HCT116 (cell line): ENCODE measurements around the gene WDR31. TPM values are rescaled to one million over a fixed set of nuclear protein-coding genes. Genes with fewer than 3 reads are reported as not detected.

Experiments
- ATAC-seq: fragments of 200-7000 bp; cut with Tn5 transposase; 2 replicates; pipeline ENCODE4 v1.9.1; 2020; ENCODE audit warnings: mild to moderate bottlenecking, moderate library complexity
- BruUV-seq: library from RNA; stranded (reverse); fragments of 400-500 nt; replicated peaks from 2 replicates; lab custom pipeline; 2021; lab: Mats Ljungman, UMichigan
- CTCF ChIA-PET: fragments of 300-600 bp; sonication (Branson Sonifier 250); formaldehyde crosslinking; loops from one replicate; lab custom pipeline; 2021; ENCODE audit warnings: antibody characterized with exemption; lab: Charles Lee
- POLR2A ChIA-PET: fragments of 300-600, 350-600 bp; sonication (Branson Sonifier 250); formaldehyde crosslinking; loops from one replicate; lab custom pipeline; 2021; ENCODE audit warnings: antibody characterized with exemption; lab: Charles Lee
- RAD21 ChIA-PET, 2 experiments: fragments of 300-600 bp; sonication (Branson Sonifier 250); formaldehyde crosslinking; loops; one replicate each; lab custom pipeline; 2023; ENCODE audit warnings: low total read pairs in 2 of 2; ENCODE audit not compliant: uncharacterized antibody in 2 of 2, unreplicated experiment in 2 of 2, low non-redundant PET in 1 of 2; lab: Charles Lee
- DNase-seq: peaks from one replicate; pipeline ENCODE4 v3.0.0-alpha.2; 2010; ENCODE audit warnings: low read depth, low spot score
- H2AFZ ChIP-seq: fragments of 200-600 bp; shearing (Covaris generic), sonication (generic); 2 replicates; pipeline ENCODE4 v1.6.1; 2017; ENCODE audit warnings: low read depth, mixed run types, mixed read lengths, antibody characterized with exemption, low read length; ENCODE audit not compliant: poor library complexity, severe bottlenecking
- H3K27ac ChIP-seq: 2 replicates; pipeline ENCODE4 v1.5.1; 2012; ENCODE audit warnings: low read depth, low read length
- H3K27me3 ChIP-seq: fragments of 200-600 bp; sonication (generic); 2 replicates; pipeline ENCODE4 v1.6.1; 2016; ENCODE audit warnings: mixed run types, low read length, mixed read lengths; ENCODE audit not compliant: insufficient read depth
- H3K36me3 ChIP-seq, 2 experiments: fragments of 200-500 bp in 1 of 2; fragments of 200-600 bp in 1 of 2; sonication (Bioruptor generic) in 1 of 2; sonication (generic) in 1 of 2; 2 replicates each; pipeline versions ENCODE4 v1.5.1 to v1.6.1; 2014 to 2016; ENCODE audit warnings: low read length in 2 of 2, inconsistent platforms in 1 of 2, mixed read lengths in 1 of 2, mixed run types in 1 of 2; ENCODE audit not compliant: insufficient read depth in 2 of 2, control insufficient read depth in 1 of 2
- H3K4me1 ChIP-seq, 2 experiments: fragments of 200-600 bp in 1 of 2; sonication (generic) in 1 of 2; 2 replicates each; pipeline versions ENCODE4 v1.5.1 to v1.6.1; 2012 to 2017; ENCODE audit warnings: low read length in 2 of 2, inconsistent platforms in 1 of 2, mild to moderate bottlenecking in 1 of 2, mixed read lengths in 1 of 2, mixed run types in 1 of 2, moderate library complexity in 1 of 2; ENCODE audit not compliant: insufficient read depth in 2 of 2, control insufficient read depth in 1 of 2
- H3K4me2 ChIP-seq: fragments of 200-600 bp; sonication (generic); 2 replicates; pipeline ENCODE4 v1.6.1; 2017; ENCODE audit warnings: mixed run types, low read length, mixed read lengths
- H3K4me3 ChIP-seq, 2 experiments: fragments of 200-600 bp in 1 of 2; sonication (generic) in 1 of 2; replicated peaks in 1 of 2; 2 replicates each; pipeline ENCODE4 v1.5.1; 2011 to 2016; ENCODE audit warnings: low read length in 2 of 2, control low read depth in 1 of 2, low read depth in 1 of 2, mild to moderate bottlenecking in 1 of 2, mixed read lengths in 1 of 2, mixed run types in 1 of 2
- H3K79me2 ChIP-seq: fragments of 200-600 bp; sonication (generic); 2 replicates; pipeline ENCODE4 v1.6.1; 2017; ENCODE audit warnings: mild to moderate bottlenecking, mixed run types, low read length, moderate library complexity, mixed read lengths; ENCODE audit not compliant: insufficient read depth
- H3K9ac ChIP-seq: fragments of 200-600 bp; sonication (generic); 2 replicates; pipeline ENCODE4 v1.6.1; 2016; ENCODE audit warnings: low read length, mixed read lengths
- H3K9me2 ChIP-seq: fragments of 200-600 bp; sonication (generic), shearing (Covaris generic); 2 replicates; pipeline ENCODE4 v1.6.1; 2017; ENCODE audit warnings: mixed run types, mild to moderate bottlenecking, moderate library complexity; ENCODE audit not compliant: insufficient read depth
- H3K9me3 ChIP-seq, 2 experiments: fragments of 200-500 bp in 1 of 2; fragments of 200-600 bp in 1 of 2; sonication (Bioruptor generic) in 1 of 2; sonication (generic) in 1 of 2; 2 replicates each; pipeline ENCODE4 v1.6.1; 2014 to 2017; ENCODE audit warnings: low read length in 2 of 2, mixed read lengths in 2 of 2, inconsistent platforms in 1 of 2, low read depth in 1 of 2, mild to moderate bottlenecking in 1 of 2, mixed run types in 1 of 2, moderate library complexity in 1 of 2; ENCODE audit not compliant: control insufficient read depth in 1 of 2, insufficient read depth in 1 of 2
- H4K20me1 ChIP-seq: fragments of 200-600 bp; sonication (generic), shearing (Covaris generic); 2 replicates; pipeline ENCODE4 v1.6.1; 2017; ENCODE audit warnings: mixed run types, mild to moderate bottlenecking, moderate library complexity; ENCODE audit not compliant: insufficient read depth
- CBX3 ChIP-seq: IDR thresholded peaks from 2 replicates; pipeline ENCODE4 v1.6.1; 2012; ENCODE audit warnings: low read depth
- CTCF ChIP-seq, 3 experiments: fragments of 200-600 bp in 1 of 3; sonication (generic) in 1 of 3; IDR thresholded peaks in 2 of 3; conservative IDR thresholded peaks in 1 of 3; 2 replicates each; pipeline ENCODE4 v1.5.1; 2012 to 2017; ENCODE audit warnings: low read depth in 2 of 3, low read length in 2 of 3, antibody characterized with exemption in 1 of 3, borderline replicate concordance in 1 of 3, control low read depth in 1 of 3, mild to moderate bottlenecking in 1 of 3, mixed read lengths in 1 of 3, mixed run types in 1 of 3, moderate library complexity in 1 of 3; ENCODE audit not compliant: insufficient read depth in 1 of 3
- ELF1 ChIP-seq: IDR thresholded peaks from 2 replicates; pipeline ENCODE4 v1.6.1; 2012; ENCODE audit warnings: low read depth, borderline replicate concordance
- EZH2phosphoT487 ChIP-seq: fragments of 200-600 bp; IDR thresholded peaks from 2 replicates; pipeline ENCODE4 v1.6.1; 2018; ENCODE audit warnings: antibody characterized with exemption, borderline replicate concordance
- FOSL1 ChIP-seq: IDR thresholded peaks from 2 replicates; pipeline ENCODE4 v1.6.1; 2012; ENCODE audit warnings: low read depth
- JUND ChIP-seq: IDR thresholded peaks from 2 replicates; pipeline ENCODE4 v1.6.1; 2012
- MAX ChIP-seq: IDR thresholded peaks from 2 replicates; pipeline ENCODE4 v1.6.1; 2012
- POLR2A ChIP-seq: IDR thresholded peaks from 2 replicates; pipeline ENCODE4 v1.7.0; 2011; ENCODE audit warnings: borderline replicate concordance; ENCODE audit not compliant: insufficient read depth, insufficient read length; ENCODE audit errors: extremely low read depth
- POLR2AphosphoS5 ChIP-seq: IDR thresholded peaks from 2 replicates; pipeline ENCODE4 v1.6.1; 2011; ENCODE audit warnings: mild to moderate bottlenecking, low read depth, low read length, moderate library complexity
- RAD21 ChIP-seq: IDR thresholded peaks from 2 replicates; pipeline ENCODE4 v1.6.1; 2012; ENCODE audit warnings: low read depth, mild to moderate bottlenecking
- REST ChIP-seq: IDR thresholded peaks from 2 replicates; pipeline ENCODE4 v1.6.1; 2012; ENCODE audit warnings: low read depth
- SIN3A ChIP-seq: IDR thresholded peaks from 2 replicates; pipeline ENCODE4 v1.6.1; 2012; ENCODE audit warnings: low read depth
- TCF7L2 ChIP-seq: IDR thresholded peaks from 2 replicates; pipeline ENCODE4 v1.7.0; 2011; ENCODE audit warnings: borderline replicate concordance, inconsistent platforms; ENCODE audit not compliant: insufficient read depth, insufficient read length; ENCODE audit errors: extremely low read depth
- YY1 ChIP-seq: IDR thresholded peaks from 2 replicates; pipeline ENCODE4 v1.6.1; 2011; ENCODE audit warnings: low read length, low read depth, moderate library complexity, mild to moderate bottlenecking; ENCODE audit not compliant: insufficient replicate concordance; ENCODE audit errors: extremely low read depth
- ZBTB33 ChIP-seq: IDR thresholded peaks from 2 replicates; pipeline ENCODE4 v1.6.1; 2011; ENCODE audit warnings: mild to moderate bottlenecking, low read length, moderate library complexity; ENCODE audit not compliant: insufficient replicate concordance; ENCODE audit errors: extremely low read depth
- ZFX ChIP-seq: fragments of 450-650 bp; IDR thresholded peaks from 2 replicates; pipeline ENCODE4 v1.6.1; 2017
- ZNF274 ChIP-seq: fragments of 200-500 bp; sonication (Bioruptor generic); IDR thresholded peaks from 2 replicates; pipeline ENCODE4 v1.6.1; 2014; ENCODE audit warnings: mild to moderate bottlenecking, low read depth, low read length, inconsistent platforms
- intact Hi-C: fragments of 100-400 bp; cut with micrococcal nuclease; formaldehyde crosslinking; loops from 2 replicates; pipeline ENCODE4 v1.10.0; 2022
- total RNA-seq: library from RNA; stranded (reverse); gene quantifications from one replicate; pipeline ENCODE4 v1.2.1, GENCODE V29; 2021; ENCODE audit not compliant: unreplicated experiment

WDR31 gene
- total RNA-seq, 1 experiment from 2014 or later = 5.9 TPM

GRCh38 chr9:113368982-113369854 is 29.1 kb upstream of the WDR31 start:
- Histone ChIP-seq H3K4me1 (peaks cover 1 to 2% of the 10 kb centered on the region in 2 experiments), H2AFZ (no peak overlapping the region), H3K36me3 (peaks cover 2 to 7% of the 10 kb centered on the region in 2 experiments; a peak in 2 of 4 replicates), H3K9me2 (no peaks in the 10 kb centered on the region), H4K20me1 (no peaks in the 10 kb centered on the region), H3K27ac (no peak overlapping the region), H3K9ac (no peak overlapping the region), H3K4me2 (no peak overlapping the region), H3K79me2 (no peaks in the 10 kb centered on the region), H3K4me3 (no peak overlapping the region), H3K27me3 (no peaks in the 10 kb centered on the region), H3K9me3 (no peaks in the 10 kb centered on the region)
- TF ChIP-seq REST (no peak), CBX3 (no peak), YY1 (no peak), CTCF (IDR thresholded peaks at IDR 0.05 in 2 of 3, conservative IDR thresholded peaks at IDR 0.05 in 1 of 3; ENCODE audit: borderline replicate concordance in 1 of 3, insufficient read depth in 1 of 3, low read depth in 2 of 3, low read length in 2 of 3) (no peak), EZH2phosphoT487 (no peak), MAX (no peak), POLR2A (no peak), ZNF274 (no peak), TCF7L2 (no peak), JUND (no peak), SIN3A (no peak), ZFX (no peak), RAD21 (no peak), FOSL1 (no peak), ZBTB33 (no peak), ELF1 (no peak), POLR2AphosphoS5 (no peak)
- intact Hi-C loops = no loop called here
- DNase-seq = no peak
- POLR2A ChIA-PET = no interaction called here
- RAD21 ChIA-PET = no interaction called here
- no TSS peak for BruUV-seq
- CTCF ChIA-PET = no interaction called here
- no peak for ATAC-seq
